Spleen (tissue), 11 donors: ENCODE data around the gene POLG. TPM values are rescaled to one million over a fixed set of nuclear protein-coding genes. Genes with fewer than 3 reads are reported as not detected.

Experiments
- DNase-seq: peaks from one replicate; pipeline ENCODE4 v3.0.0-alpha.2; 2020
- H3K27ac ChIP-seq, 8 donors: fragments of 200-600 bp; sonication (generic) in 7 of 8; 1 replicate in 4 of 8; 2 replicates in 4 of 8; pipeline versions ENCODE4 v1.5.0 to v1.8.0; 2016 to 2021; ENCODE audit warnings: inconsistent platforms in 4 of 8, mild to moderate bottlenecking in 4 of 8, moderate library complexity in 1 of 8
- H3K27me3 ChIP-seq, 7 donors: fragments of 200-600 bp; sonication (generic) in 6 of 7; replicated peaks in 1 of 7; 1 replicate in 4 of 7; 2 replicates in 3 of 7; pipeline versions ENCODE4 v1.5.0 to v1.8.0; 2016 to 2021; ENCODE audit warnings: inconsistent platforms in 3 of 7, mild to moderate bottlenecking in 1 of 7
- H3K36me3 ChIP-seq, 6 donors: fragments of 200-600 bp; sonication (generic) in 5 of 6; 1 replicate in 4 of 6; 2 replicates in 2 of 6; pipeline versions ENCODE4 v1.5.0 to v1.8.0; 2016 to 2021; ENCODE audit warnings: inconsistent platforms in 2 of 6
- H3K4me1 ChIP-seq, 6 donors: fragments of 200-600 bp; sonication (generic) in 5 of 6; 1 replicate in 3 of 6; 2 replicates in 3 of 6; pipeline versions ENCODE4 v1.5.0 to v1.8.0; 2016 to 2021; ENCODE audit warnings: inconsistent platforms in 3 of 6
- H3K4me3 ChIP-seq, 8 donors: fragments of 200-600 bp; sonication (generic) in 7 of 8; 1 replicate in 4 of 8; 2 replicates in 4 of 8; pipeline versions ENCODE4 v1.5.0 to v1.8.0; 2016 to 2021; ENCODE audit warnings: inconsistent platforms in 4 of 8, mild to moderate bottlenecking in 4 of 8, moderate library complexity in 2 of 8
- H3K9me3 ChIP-seq, 8 donors: fragments of 200-600 bp; sonication (generic) in 7 of 8; 1 replicate in 4 of 8; 2 replicates in 4 of 8; pipeline versions ENCODE4 v1.5.0 to v1.8.0; 2016 to 2021; ENCODE audit warnings: inconsistent platforms in 4 of 8
- POLR2A ChIP-seq, 3 donors: fragments of 450-650 bp; IDR thresholded peaks; one replicate each; pipeline ENCODE4 v1.5.1; 2017; ENCODE audit warnings: antibody characterized with exemption in 3 of 3, mild to moderate bottlenecking in 1 of 3
- POLR2AphosphoS5 ChIP-seq, 3 donors: sonication (generic); formaldehyde crosslinking; IDR thresholded peaks; one replicate each; pipeline ENCODE4 v1.5.1; 2017; ENCODE audit warnings: antibody characterized with exemption in 3 of 3
- WGBS, 5 donors: extraction: QIAGEN DNeasy Blood & Tissue Kit in 3 of 5; methylation state at CpG; one replicate each; pipeline versions ENCODE4 v1.1.5 to v1.1.7; 2013 to 2018; 5-methylcytosine and 5-hydroxymethylcytosine counted together
- intact Hi-C: fragments of 100-400 bp; cut with DNase I; formaldehyde crosslinking; loops from one replicate; pipeline ENCODE4 v1.15.0; 2023; ENCODE audit warnings: low total_unique reads
- polyA plus RNA-seq, 3 donors: library from polyadenylated mRNA; stranded (reverse); fragments of 200-250 nt; gene quantifications; one replicate each; pipeline ENCODE4 v1.2.1, GENCODE V29; 2013
- total RNA-seq, 7 donors: library from RNA; depleted of rRNA in 3 of 7; stranded (reverse); fragments of >200 nt in 3 of 7; fragmentation: NEBNext Ultra II Directional in 4 of 7; extraction: Animal tissue kit (Norgen Biotek cat#: 25700) in 4 of 7; gene quantifications; one replicate each; pipeline versions ENCODE4 v1.1.0 to v1.2.1, GENCODE V29; 2016 to 2021
- TF ChIP-seq, protein P1 (sequence below), 11 experiments: fragments of 200-600 bp in 7 of 11; fragments of 450-650 bp in 4 of 11; sonication (generic) in 4 of 11; IDR thresholded peaks in 8 of 11; conservative IDR thresholded peaks in 3 of 11; 1 replicate in 7 of 11; 2 replicates in 4 of 11; pipeline versions ENCODE4 v1.4.0 to v1.8.0; 2016 to 2021; ENCODE audit warnings: antibody characterized with exemption in 11 of 11, inconsistent platforms in 4 of 11, mild to moderate bottlenecking in 1 of 11
- donor health status: healthy with polysubstance abuse.
- donor health status: DM: no; HTN: no; CAD: no; lungs with moderate emphysema.
- donor health status: DM: no; HTN: no; CAD: no.
- donor health status: Bipolar disorder and iron deficiency.
- donor health status: healthy.
- donor health status: DM: no; HTN: no; CAD: no.
- donor health status: DM: yes; HTN: yes; CAD: no.

The POLG gene
- total and polyA plus RNA-seq, 10 donors, result 38.3 to 105 (median 68.3) TPM

DNA sequence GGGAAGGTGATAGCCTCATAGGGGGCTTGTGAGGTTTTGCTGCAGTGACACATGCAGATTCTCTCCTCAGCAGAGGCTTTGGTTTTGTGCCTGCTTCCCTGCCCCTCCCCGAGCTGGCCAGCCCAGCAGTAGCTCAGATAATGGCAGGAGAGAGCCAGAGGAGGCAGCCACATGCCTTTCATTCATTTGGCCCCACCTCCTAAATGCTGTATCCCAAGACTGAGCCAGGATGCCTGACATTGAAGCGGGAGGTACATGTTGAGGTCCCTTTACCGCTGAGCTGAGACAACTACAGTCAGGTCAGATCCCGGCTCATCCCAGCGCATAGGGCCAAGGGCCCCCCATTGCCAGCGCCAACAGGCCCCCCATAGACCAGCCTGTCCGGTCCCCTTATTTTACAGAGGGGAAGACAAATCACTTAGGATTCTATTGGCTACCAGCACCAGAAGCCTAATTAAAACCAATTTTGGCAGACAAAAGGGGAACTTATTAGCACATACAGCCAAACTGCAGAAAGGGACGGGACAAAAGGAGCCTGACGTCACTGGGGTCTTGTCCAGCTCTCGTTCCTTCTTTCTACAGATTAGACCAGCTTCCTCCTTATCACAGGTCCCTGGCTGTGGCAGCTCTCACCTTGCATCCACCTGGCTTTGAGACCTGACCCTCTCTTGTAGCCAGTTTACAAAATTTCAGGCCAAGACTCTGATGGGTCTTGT, 12.1 kb upstream of the POLG start:
- intact Hi-C loops, result no loop called here
- Histone ChIP-seq H3K27me3 (peaks cover 0 to 57% (median 4%) of the 10 kb centered on the region in 7 donors), H3K36me3 (no peaks in the 10 kb centered on the region), H3K9me3 (no peaks in the 10 kb centered on the region), H3K27ac (no peak overlapping the region), H3K4me3 (no peak overlapping the region), H3K4me1 (no peaks in the 10 kb centered on the region)
- WGBS, 5 donors, result 38 to 51% (median 47%) methylated on average over 9 to 10 of the region's 10 CpGs
- no peak for DNase-seq
- no peak for TF ChIP-seq POLR2AphosphoS5 (IDR thresholded peaks at IDR 0.05)
- no peak for TF ChIP-seq POLR2A (IDR thresholded peaks at IDR 0.05)
- TF ChIP-seq, protein P1, sequence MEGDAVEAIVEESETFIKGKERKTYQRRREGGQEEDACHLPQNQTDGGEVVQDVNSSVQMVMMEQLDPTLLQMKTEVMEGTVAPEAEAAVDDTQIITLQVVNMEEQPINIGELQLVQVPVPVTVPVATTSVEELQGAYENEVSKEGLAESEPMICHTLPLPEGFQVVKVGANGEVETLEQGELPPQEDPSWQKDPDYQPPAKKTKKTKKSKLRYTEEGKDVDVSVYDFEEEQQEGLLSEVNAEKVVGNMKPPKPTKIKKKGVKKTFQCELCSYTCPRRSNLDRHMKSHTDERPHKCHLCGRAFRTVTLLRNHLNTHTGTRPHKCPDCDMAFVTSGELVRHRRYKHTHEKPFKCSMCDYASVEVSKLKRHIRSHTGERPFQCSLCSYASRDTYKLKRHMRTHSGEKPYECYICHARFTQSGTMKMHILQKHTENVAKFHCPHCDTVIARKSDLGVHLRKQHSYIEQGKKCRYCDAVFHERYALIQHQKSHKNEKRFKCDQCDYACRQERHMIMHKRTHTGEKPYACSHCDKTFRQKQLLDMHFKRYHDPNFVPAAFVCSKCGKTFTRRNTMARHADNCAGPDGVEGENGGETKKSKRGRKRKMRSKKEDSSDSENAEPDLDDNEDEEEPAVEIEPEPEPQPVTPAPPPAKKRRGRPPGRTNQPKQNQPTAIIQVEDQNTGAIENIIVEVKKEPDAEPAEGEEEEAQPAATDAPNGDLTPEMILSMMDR (IDR thresholded peaks at IDR 0.05 in 8 of 11, conservative IDR thresholded peaks at IDR 0.05 in 3 of 11), result no peak

DNA sequence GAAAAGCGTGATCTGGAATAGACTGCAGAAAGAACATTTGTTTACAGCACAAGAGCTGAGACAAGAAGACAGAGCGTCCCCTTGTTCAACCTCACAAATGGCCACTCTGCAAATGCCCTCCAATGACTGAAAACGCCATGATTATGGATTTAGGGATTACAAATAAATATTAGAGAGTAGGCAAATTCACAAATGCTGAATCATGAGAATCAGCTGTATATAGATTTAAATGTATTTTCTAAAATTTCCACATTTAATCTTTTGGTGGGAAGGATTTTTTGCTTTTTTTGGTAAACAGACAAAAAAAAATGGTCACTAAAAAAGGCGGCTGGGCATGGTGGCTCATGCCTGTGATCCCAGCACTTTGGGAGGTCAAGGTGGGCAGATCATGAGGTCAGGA, 10.6 kb upstream of the POLG start:
- H3K36me3 ChIP-seq, result no peaks in the 10 kb centered on the region
- peaks cover 0 to 54% (median 4%) of the 10 kb centered on the region in 7 donors for H3K27me3 ChIP-seq
- no peak for DNase-seq
- 80 to 91% (median 85%) methylated on average over 4 of the region's 4 CpGs for WGBS, 5 donors
- H3K4me3 ChIP-seq, result no peak overlapping the region
- intact Hi-C loops, result no loop called here
- TF ChIP-seq POLR2A (IDR thresholded peaks at IDR 0.05) (no peak), POLR2AphosphoS5 (IDR thresholded peaks at IDR 0.05) (no peak)
- TF ChIP-seq, protein P1 (IDR thresholded peaks at IDR 0.05 in 8 of 11, conservative IDR thresholded peaks at IDR 0.05 in 3 of 11), result no peak
- H3K9me3 ChIP-seq, result no peaks in the 10 kb centered on the region
- no peaks in the 10 kb centered on the region for H3K4me1 ChIP-seq
- H3K27ac ChIP-seq, result no peak overlapping the region

DNA sequence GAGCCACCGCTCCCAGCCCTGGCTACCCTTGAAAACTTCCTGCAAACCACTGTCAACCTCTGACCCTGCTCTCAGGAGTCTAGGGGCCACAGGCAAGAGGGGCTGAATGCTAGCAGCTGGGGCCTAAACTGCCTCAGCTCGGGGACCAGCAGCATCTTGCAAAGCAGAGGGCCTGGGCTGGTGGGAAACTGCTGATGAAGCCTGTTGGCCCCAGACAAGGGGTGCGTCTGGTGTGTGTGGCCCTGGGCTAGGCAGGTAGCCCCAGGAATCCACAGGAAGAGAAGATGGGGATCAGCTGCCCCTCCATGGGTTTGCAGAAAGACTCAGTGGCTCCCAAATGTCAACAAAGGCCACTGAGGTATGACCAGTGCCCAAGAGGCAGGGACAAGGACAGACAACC, 8.2 kb upstream of the POLG start:
- peak; percentile 55 for DNase-seq
- no peak overlapping the region for H3K27ac ChIP-seq
- no peak overlapping the region for H3K4me3 ChIP-seq
- no peaks in the 10 kb centered on the region for H3K4me1 ChIP-seq
- no peak for TF ChIP-seq POLR2A (IDR thresholded peaks at IDR 0.05)
- TF ChIP-seq, protein P1 (IDR thresholded peaks at IDR 0.05 in 8 of 11, conservative IDR thresholded peaks at IDR 0.05 in 3 of 11), result no peak
- TF ChIP-seq POLR2AphosphoS5 (IDR thresholded peaks at IDR 0.05), result no peak
- no peaks in the 10 kb centered on the region for H3K36me3 ChIP-seq
- intact Hi-C loops, result no loop called here
- no peaks in the 10 kb centered on the region for H3K9me3 ChIP-seq
- H3K27me3 ChIP-seq, result peaks cover 0 to 41% (median 4%) of the 10 kb centered on the region in 7 donors
- WGBS, 5 donors, result 79 to 93% (median 87%) methylated on average over 3 of the region's 3 CpGs

DNA sequence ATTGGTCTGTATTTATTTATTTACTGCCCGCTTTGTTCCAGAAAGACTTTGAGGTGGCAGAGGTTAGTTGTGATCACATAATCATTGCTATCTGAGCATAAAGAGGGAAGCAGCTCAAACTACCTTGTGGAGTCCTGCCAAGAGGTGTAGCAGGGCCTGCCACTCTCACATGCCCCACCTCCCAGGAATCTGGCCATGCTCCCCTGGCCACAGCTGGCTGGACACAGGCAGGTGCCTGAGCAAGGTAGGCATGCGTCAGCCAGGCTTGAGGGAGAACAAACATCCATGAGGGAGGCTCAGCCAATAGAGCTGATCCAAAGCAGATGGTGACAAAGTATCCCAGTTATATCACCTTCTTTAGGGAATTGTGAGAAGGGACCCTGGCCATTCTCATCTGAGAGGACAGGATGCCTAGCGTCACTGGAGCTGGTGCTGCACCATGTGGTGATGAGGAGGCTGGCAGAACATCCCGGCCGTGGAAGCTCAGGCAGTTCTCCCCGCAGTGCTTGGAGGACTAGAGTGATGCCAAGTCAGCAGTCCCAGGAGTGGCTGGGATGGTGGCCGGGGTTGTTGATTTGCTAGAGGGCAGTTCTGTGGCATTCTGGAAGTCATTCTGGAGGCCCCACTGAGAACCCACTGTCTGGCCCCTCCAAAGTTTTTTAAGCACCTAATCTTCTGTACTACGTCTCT, 6.8 kb upstream of the POLG start:
- H3K36me3 ChIP-seq, result no peaks in the 10 kb centered on the region
- no peak for TF ChIP-seq POLR2A (IDR thresholded peaks at IDR 0.05)
- intact Hi-C loops, result no loop called here
- WGBS, 5 donors, result 80 to 89% (median 87%) methylated on average over 6 to 8 of the region's 8 CpGs
- H3K27ac ChIP-seq, result no peak overlapping the region
- H3K4me3 ChIP-seq, result no peak overlapping the region
- no peaks in the 10 kb centered on the region for H3K4me1 ChIP-seq
- no peaks in the 10 kb centered on the region for H3K9me3 ChIP-seq
- H3K27me3 ChIP-seq, result peaks cover 0 to 27% (median under 1%) of the 10 kb centered on the region in 7 donors
- DNase-seq, result peak; percentile 44
